Heart left ventricle (tissue), 13 donors: ENCODE measurements around the gene SMOC1.

Experiments
- POLR2A ChIP-seq, 2 donors: fragments of 450-650 bp; IDR thresholded peaks; one replicate each; pipeline ENCODE4 v1.6.1; 2017; ENCODE audit warnings: antibody characterized with exemption in 2 of 2, mild to moderate bottlenecking in 2 of 2, moderate library complexity in 2 of 2
- TF ChIP-seq, protein P1 (sequence below), 12 donors: fragments of 200-600 bp; sonication (generic) in 4 of 12; IDR thresholded peaks; one replicate each; pipeline versions ENCODE4 v1.5.0 to v1.8.0; 2018 to 2022; ENCODE audit warnings: antibody characterized with exemption in 12 of 12, mild to moderate bottlenecking in 5 of 12
- donor health status: ischemic (EF 13 %, LVEDD 7.1; RV severe dilation, severe dysfunction).
- donor health status: DM: no; HTN: yes; CAD: no.
- donor health status: DM: no; HTN: no; CAD: no.
- donor health status: ischemic (EF 25% LVEDD 6.9; RV normal size, moderate dysfunction).
- donor health status: ischemic (EF 25% LVEDD 5.7; RV mildly dilated, moderate dysfunction).
- donor health status: ischemic (EF 35%, LVEDD 5.7; RV mildly dilated, moderate dysfunction).
- donor health status: nonischemic (EF 11% LVEDD 7.7; RV severe dilation, severe dysfunction).
- donor health status: DM: yes; HTN: yes; CAD: no.
- donor health status: PGD.
- donor health status: ischemic (EF 29% LVEDD 5.4; RV normal size, mild dysfunction).
- donor health status: nonischemic (EF 23%, LVEDD 6.1; RV moderate dilation, normal function).

DNA sequence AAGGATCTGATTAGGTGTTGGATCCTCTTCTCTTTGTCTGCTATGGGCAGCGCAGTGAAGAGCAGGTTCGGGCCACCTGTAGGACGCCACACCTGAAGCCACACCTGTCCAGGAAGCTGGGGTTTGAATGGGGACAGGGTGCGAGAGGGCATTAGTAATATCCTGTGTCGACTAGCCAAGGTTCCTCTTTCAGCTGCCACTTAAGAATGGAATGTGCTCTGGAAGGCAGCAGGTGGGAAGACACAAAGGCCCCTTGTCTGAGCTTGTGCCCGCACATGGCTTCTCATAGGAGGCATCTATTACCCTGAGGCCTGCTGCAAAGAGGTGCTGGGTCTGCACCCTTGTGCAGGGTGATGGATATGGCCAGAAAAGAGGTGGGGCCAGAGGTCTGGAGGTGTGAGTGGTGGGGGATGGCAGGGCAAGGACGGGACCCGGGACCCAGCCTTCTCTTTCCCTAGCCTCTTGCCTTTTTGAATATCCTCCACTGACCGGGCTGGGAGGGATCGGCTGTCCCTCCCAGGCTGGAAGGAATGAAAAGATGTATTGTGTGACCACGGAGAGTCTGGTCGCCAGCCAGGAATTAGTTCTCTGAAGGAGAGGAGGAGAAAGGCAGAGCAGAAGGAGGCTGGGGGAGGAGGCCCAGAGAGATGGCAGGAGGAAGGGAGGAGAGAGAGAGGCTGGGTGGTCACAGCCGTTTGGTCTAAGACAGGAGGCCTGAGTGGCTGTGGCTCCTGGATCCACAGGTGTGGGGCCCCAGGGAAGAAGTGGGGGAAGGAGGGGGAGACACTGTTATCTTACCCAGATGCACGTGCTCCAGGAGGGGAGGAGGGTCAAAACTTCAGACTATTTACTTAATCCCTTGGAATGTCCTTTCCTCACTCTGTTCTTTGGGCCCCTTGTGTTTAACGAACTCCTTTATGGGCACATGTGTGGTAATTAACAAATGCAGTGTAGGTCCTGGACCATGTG lies 101.5 kb downstream of the SMOC1 start:
- TF ChIP-seq, protein P1, sequence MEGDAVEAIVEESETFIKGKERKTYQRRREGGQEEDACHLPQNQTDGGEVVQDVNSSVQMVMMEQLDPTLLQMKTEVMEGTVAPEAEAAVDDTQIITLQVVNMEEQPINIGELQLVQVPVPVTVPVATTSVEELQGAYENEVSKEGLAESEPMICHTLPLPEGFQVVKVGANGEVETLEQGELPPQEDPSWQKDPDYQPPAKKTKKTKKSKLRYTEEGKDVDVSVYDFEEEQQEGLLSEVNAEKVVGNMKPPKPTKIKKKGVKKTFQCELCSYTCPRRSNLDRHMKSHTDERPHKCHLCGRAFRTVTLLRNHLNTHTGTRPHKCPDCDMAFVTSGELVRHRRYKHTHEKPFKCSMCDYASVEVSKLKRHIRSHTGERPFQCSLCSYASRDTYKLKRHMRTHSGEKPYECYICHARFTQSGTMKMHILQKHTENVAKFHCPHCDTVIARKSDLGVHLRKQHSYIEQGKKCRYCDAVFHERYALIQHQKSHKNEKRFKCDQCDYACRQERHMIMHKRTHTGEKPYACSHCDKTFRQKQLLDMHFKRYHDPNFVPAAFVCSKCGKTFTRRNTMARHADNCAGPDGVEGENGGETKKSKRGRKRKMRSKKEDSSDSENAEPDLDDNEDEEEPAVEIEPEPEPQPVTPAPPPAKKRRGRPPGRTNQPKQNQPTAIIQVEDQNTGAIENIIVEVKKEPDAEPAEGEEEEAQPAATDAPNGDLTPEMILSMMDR (IDR thresholded peaks at IDR 0.05) = no peak
- no peak for TF ChIP-seq POLR2A (IDR thresholded peaks at IDR 0.05)
